Astrocyte (in vitro differentiated cells and primary cell): Measurements from ENCODE around the gene YIF1A.

Experiments
- CTCF ChIP-seq: IDR thresholded peaks from 2 replicates; pipeline ENCODE4 v1.5.1; 2011; ENCODE audit warnings: low read depth, mild to moderate bottlenecking, inconsistent platforms, low read length, moderate library complexity; ENCODE audit not compliant: insufficient read depth
- EZH2 ChIP-seq: IDR thresholded peaks from 2 replicates; pipeline ENCODE4 v1.6.1; 2012; ENCODE audit warnings: mild to moderate bottlenecking, low read length, inconsistent platforms; ENCODE audit not compliant: insufficient read depth

- TF ChIP-seq EZH2 (no peak), CTCF (no peak)
Observed at GRCh38 chr11:66337103-66337899, 48.4 kb upstream of the YIF1A start.
